Activated CD4-positive, alpha-beta T cell treated with anti-CD3 and anti-CD28 coated beads, Interleukin-10, Interleukin-2, amounts not matched to agents 100 ng/mL and 50 ng/mL, durations not matched to agents 16 hours and 8 hours (primary cell): Measurements from ENCODE around the gene BORCS6.

ENCODE experiments used
- DNase-seq: peaks from one replicate; pipeline ENCODE4 v3.0.0-alpha.2; 2020

BORCS6 gene

GRCh38 chr17:8140065-8141029, 49.6 kb downstream of the BORCS6 start:
- no peak for DNase-seq

GRCh38 chr17:8138672-8139371, 51.2 kb downstream of the BORCS6 start:
- peak; percentile 99 for DNase-seq

GRCh38 chr17:8138374-8138671, 51.7 kb downstream of the BORCS6 start:
- no peak for DNase-seq
